TTC549 (cell line): ENCODE data around the gene TANGO6.
"Not testable (repeated sequence)": the region's sequence is repeated elsewhere in the genome, so short reads cannot be mapped to it uniquely, and the experiment has no call there.

ENCODE experiments used
- FAIRE-seq: peaks from 2 replicates; lab custom pipeline; 2012; peaks lifted over from hg19 to GRCh38; lab: Jason Lieb, UNC

Gene TANGO6

GRCh38 chr16:69014811-69015210 lies 171.5 kb downstream of the TANGO6 start:
- FAIRE-seq, result no peak

DNA sequence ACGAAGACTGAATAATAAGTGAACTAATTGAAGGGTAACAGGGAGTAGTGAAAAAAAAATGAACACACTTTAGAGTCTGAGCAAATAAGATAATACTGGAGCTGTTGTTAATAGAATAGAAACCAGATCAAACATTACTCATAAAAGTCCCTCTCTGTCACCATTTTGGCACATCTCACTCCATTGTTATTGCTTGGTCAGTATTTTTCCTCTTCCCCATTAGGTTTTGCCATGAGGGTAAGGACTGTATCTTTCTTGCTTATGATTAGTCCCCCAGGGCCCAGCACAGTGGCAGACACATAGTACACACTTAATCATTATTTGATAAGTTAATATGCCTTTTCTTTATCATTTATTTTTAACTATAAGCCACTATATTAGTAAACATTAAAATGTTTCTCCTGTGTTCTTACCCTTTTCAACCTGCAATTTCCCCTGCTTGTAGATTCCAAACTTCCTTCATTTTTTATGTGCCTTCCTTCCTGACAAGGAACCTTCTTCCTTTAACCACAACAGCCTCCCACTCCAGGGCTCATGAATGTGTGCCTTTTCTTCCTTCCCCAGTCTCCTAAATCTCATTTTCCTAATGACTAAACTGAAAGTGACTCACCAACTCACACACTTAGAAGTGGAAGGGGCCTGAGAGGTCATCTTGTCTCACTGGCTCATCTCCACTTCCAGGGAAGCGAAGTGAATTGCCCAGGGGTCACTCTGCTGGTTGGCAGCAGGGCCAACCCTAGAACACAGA lies 173.9 kb downstream of the TANGO6 start:
- FAIRE-seq, result no peak

DNA sequence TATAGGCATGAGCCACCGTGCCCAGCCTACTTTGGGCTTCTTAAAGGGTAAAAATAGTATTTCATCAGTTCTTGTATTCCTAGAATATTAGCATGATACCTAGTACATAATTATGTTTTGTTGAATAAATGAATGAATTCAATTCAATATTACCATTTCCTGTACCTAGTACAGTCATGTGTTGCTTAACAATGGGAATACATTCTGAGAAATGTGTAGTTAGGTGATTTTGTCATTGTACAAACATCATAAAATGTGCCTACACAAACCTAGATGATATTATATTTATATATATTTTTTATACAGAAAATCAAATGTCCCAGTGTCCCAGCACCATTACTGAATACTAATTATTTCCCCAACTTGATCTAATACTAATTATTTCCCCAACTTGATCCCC lies 176.5 kb downstream of the TANGO6 start:
- FAIRE-seq, result no peak

- FAIRE-seq, result no peak
Observed at GRCh38 chr16:69029121-69029520, 185.8 kb downstream of the TANGO6 start.

GRCh38 chr16:69031877-69032301 lies 188.6 kb downstream of the TANGO6 start:
- FAIRE-seq, result no peak

- no peak for FAIRE-seq
Observed at GRCh38 chr16:69033151-69033949, 190.0 kb downstream of the TANGO6 start.

- no peak for FAIRE-seq
Observed at GRCh38 chr16:69035375-69035774, 192.0 kb downstream of the TANGO6 start.

DNA sequence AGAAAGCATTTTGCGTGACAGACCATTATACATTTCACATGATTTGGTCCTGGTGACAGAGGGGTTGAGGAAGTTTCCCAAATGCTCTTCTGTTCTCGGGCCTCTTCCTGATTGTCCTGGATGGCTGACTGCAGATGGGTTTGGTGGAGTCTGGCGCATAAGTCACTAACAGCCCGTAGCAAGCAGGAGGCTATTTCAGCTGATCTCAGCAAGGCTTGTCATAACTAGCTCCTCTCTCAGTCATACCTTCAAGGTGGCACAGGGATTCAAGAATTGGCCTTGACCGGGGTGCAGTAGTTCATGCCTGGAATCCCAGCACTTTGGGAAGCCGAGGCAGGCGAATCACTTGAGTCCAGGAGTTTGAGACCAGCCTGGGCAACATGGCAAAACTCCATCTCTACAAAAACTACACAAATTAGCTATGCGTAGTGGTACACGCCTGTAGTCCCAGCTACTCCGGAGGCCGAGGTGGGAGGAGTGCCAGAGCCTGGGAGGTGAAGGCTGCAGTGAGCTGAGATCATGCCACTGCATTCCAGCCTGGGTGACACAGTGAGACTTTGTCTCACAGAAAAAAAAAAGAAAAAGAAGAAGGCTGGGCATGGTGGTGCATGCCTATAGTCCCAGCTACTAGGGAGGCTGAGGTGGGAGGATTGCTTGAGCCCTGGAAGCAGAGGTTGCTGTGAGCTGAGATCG lies 193.2 kb downstream of the TANGO6 start:
- FAIRE-seq, result no peak

- no peak for FAIRE-seq
Observed at GRCh38 chr16:69037373-69038160, 194.2 kb downstream of the TANGO6 start.

- no peak for FAIRE-seq
Observed at GRCh38 chr16:69039333-69039941, 196.1 kb downstream of the TANGO6 start.

DNA sequence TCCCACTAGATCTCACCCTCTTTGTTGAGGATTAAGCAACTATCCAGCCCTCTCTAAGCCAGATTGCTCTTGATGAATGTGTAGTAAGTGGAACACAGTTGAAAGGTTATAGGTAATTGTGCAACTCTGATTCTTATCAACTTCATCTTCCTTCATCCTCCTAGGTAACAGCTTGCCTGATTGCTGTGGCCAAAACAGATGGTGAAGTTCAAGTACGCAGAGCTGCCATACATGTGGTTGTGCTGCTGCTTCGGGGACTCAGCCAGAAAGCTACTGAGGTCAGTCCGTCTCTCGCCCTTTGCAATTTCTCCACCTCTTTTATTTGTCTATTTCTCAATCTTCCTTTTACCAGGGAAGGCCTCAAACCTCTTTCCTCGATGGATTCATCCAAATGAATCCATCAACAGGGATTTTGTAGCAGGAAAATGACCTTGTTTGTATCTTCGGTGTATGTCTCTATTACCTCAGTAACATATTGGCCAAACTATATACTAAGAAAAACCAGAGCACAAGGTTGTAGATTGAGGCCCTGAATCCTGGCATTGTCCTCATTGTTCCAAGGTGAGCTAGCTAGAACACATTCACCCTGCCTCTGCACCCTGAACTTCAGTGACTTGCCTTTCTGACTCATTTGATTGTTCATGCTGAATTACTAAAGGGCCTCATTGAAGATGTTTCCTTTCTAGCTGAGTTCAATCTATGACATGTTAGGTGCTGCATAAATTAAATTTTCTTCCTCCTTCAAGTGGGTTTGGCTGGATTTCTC lies 197.0 kb downstream of the TANGO6 start:
- no peak for FAIRE-seq

GRCh38 chr16:69048328-69049120 lies 205.2 kb downstream of the TANGO6 start:
- no peak for FAIRE-seq

GRCh38 chr16:69049146-69049545 lies 205.8 kb downstream of the TANGO6 start:
- no peak for FAIRE-seq

DNA sequence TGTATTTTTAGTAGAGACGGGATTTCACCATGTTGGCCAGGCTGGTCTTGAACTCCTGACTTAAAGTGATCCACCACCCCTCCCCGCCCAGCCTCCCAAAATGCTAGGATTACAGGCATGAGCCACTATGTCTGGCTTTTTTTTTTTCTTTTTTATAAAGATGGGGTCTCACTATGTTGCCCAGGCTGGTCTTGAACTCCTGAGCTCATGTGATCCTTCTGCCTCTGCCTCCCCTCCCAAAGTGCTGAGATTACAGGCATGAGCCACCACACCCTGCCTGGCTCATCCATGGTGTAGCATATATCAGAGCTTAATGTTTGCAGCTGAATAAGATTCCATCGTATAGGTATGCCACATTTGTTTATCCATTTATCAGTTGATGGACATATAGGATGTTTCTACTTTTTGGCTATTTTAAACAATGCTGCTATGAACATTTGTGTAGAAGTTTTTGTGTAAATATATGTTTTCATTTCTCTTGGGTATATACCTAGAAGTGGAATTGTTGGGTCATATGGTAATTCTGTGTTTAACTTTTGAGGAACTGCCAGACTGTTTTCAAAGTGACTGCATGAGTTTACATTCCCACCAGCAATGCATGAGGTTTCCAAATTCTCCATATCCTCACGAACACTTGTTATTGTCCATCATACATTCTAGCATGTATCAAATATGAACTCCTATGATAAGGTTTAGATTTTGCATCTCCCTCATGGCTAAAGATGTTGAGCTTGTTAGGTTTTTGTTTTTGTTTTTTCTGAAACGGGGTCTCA lies 206.5 kb downstream of the TANGO6 start:
- no peak for FAIRE-seq

GRCh38 chr16:69051517-69051830 lies 208.1 kb downstream of the TANGO6 start:
- not testable (repeated sequence) for FAIRE-seq

GRCh38 chr16:69055008-69055407 lies 211.7 kb downstream of the TANGO6 start:
- no peak for FAIRE-seq

DNA sequence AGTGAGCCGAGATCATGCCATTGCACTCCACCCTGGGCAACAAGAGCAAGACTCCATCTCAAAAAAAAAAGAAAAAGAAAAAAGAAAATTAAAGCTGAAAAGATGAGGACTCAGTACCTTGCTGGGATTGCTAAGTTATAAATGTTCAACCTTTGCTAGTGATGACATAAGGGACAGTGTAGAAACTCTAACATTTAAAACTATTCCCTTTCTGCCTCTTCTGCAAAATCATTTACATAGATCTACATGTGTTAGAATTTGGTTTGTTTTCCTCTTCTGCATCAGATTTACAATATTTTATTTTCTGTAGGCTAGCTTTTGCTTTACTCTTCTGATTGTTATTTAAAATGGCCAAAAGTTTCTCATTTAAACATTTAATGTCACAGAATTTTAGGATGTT lies 212.6 kb downstream of the TANGO6 start:
- FAIRE-seq, result no peak

DNA sequence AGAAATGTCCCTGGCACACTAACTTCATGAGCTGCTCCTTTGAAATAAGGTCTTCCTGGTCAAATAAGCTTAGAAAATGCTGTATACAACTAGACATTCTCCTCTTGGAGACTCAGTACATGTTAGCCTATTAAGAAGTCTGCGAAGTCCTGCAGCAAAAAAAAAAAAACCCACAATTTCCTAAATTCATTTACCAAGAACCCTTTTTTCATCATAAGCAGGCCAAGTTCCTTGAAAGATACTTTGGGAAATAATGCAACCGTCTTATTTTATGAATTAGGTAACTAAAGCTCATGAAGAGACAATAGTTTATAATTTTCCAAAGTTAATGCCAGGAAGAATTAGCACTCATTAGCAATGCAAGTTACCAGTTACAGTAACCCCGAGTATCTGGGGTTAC lies 213.1 kb downstream of the TANGO6 start:
- no peak for FAIRE-seq
